DND-41 (cell line): Measurements from ENCODE around the gene SEC31A.
"Not testable (repeated sequence)": the region's sequence is repeated elsewhere in the genome, so short reads cannot be mapped to it uniquely, and the experiment has no call there.

ENCODE experiments used
- ATAC-seq: fragments of 200-7000 bp; cut with Tn5 transposase; 3 replicates; pipeline ENCODE4 v1.9.1; 2021; ENCODE audit warnings: low read depth; ENCODE audit not compliant: insufficient read depth
- DNase-seq: peaks from one replicate; pipeline ENCODE4 v3.0.0-alpha.2; 2020
- H2AFZ ChIP-seq: 2 replicates; pipeline ENCODE4 v1.6.0; 2012; ENCODE audit warnings: low read depth, low read length
- H3K27ac ChIP-seq: 2 replicates; pipeline ENCODE4 v1.5.1; 2012; ENCODE audit warnings: low read length, inconsistent platforms
- H3K27me3 ChIP-seq: fragments of 200-600 bp; sonication (generic); 2 replicates; pipeline ENCODE4 v1.6.0; 2012; ENCODE audit warnings: low read length, mild to moderate bottlenecking, inconsistent platforms; ENCODE audit not compliant: insufficient read depth, poor library complexity
- H3K36me3 ChIP-seq: 2 replicates; pipeline ENCODE4 v1.5.1; 2012; ENCODE audit warnings: low read length, inconsistent platforms; ENCODE audit not compliant: insufficient read depth
- H3K4me1 ChIP-seq: 2 replicates; pipeline ENCODE4 v1.5.1; 2012; ENCODE audit warnings: mild to moderate bottlenecking, low read length; ENCODE audit not compliant: insufficient read depth
- H3K4me2 ChIP-seq: 2 replicates; pipeline ENCODE4 v1.6.0; 2012; ENCODE audit warnings: mild to moderate bottlenecking, moderate library complexity, low read length, inconsistent platforms; ENCODE audit not compliant: insufficient read depth
- H3K4me3 ChIP-seq, 2 experiments: fragments of 200-600 bp in 1 of 2; shearing (Covaris generic) in 1 of 2; 2 replicates each; pipeline ENCODE4 v1.5.1; 2012 to 2016; ENCODE audit warnings: inconsistent platforms in 2 of 2, low read length in 2 of 2, mild to moderate bottlenecking in 2 of 2, low read depth in 1 of 2, moderate library complexity in 1 of 2
- H3K79me2 ChIP-seq: 2 replicates; pipeline ENCODE4 v1.6.0; 2012; ENCODE audit warnings: low read length, inconsistent platforms; ENCODE audit not compliant: insufficient read depth
- H3K9ac ChIP-seq: 2 replicates; pipeline ENCODE4 v1.6.0; 2012; ENCODE audit warnings: low read depth, mild to moderate bottlenecking, inconsistent platforms, low read length, moderate library complexity
- H3K9me3 ChIP-seq: 2 replicates; pipeline ENCODE4 v1.5.1; 2012; ENCODE audit warnings: low read length, moderate library complexity, mild to moderate bottlenecking, inconsistent platforms; ENCODE audit not compliant: insufficient read depth, severe bottlenecking
- H4K20me1 ChIP-seq: 2 replicates; pipeline ENCODE4 v1.6.0; 2012; ENCODE audit warnings: low read length; ENCODE audit not compliant: insufficient read depth
- CTCF ChIP-seq: IDR thresholded peaks from 2 replicates; pipeline ENCODE4 v1.5.1; 2012; ENCODE audit warnings: borderline replicate concordance, low read length, moderate library complexity, mild to moderate bottlenecking; ENCODE audit not compliant: poor library complexity, severe bottlenecking; ENCODE audit errors: extremely low read depth
- EZH2 ChIP-seq: IDR thresholded peaks from 3 replicates; pipeline ENCODE4 v1.6.1; 2012; ENCODE audit warnings: borderline replicate concordance, low read depth, mild to moderate bottlenecking, moderate library complexity, low read length, inconsistent platforms; ENCODE audit not compliant: severe bottlenecking

SEC31A gene

GRCh38 chr4:82918091-82918490 is 27.1 kb upstream of the SEC31A start:
- Histone ChIP-seq H3K4me3 (no peak overlapping the region), H3K4me1 (no peaks in the 10 kb centered on the region), H3K27me3 (no peaks in the 10 kb centered on the region), H3K9me3 (no peaks in the 10 kb centered on the region), H4K20me1 (no peaks in the 10 kb centered on the region), H3K9ac (no peak overlapping the region), H3K4me2 (no peak overlapping the region), H3K79me2 (no peaks in the 10 kb centered on the region), H3K27ac (no peak overlapping the region), H3K36me3 (peaks cover 24% of the 10 kb centered on the region; the same call in 1 of the 2 replicates), H2AFZ (no peak overlapping the region)
- ATAC-seq (no peak), DNase-seq (no peak)
- TF ChIP-seq EZH2 (no peak), CTCF (no peak)

GRCh38 chr4:82913968-82914367 is 23.0 kb upstream of the SEC31A start:
- H3K27me3 ChIP-seq, H3K4me3 ChIP-seq, H3K9ac ChIP-seq, ATAC-seq, H3K4me1 ChIP-seq, H4K20me1 ChIP-seq, H2AFZ ChIP-seq, H3K27ac ChIP-seq, H3K4me2 ChIP-seq, H3K9me3 ChIP-seq, H3K79me2 ChIP-seq, DNase-seq: not testable (repeated sequence)
- peaks cover 24% of the 10 kb centered on the region for H3K36me3 ChIP-seq

GRCh38 chr4:82913305-82913704 is 22.4 kb upstream of the SEC31A start:
- Histone ChIP-seq H3K27ac (no peak overlapping the region), H3K27me3 (no peaks in the 10 kb centered on the region), H3K9ac (no peak overlapping the region), H3K36me3 (peaks cover 30% of the 10 kb centered on the region), H3K79me2 (no peaks in the 10 kb centered on the region), H3K4me1 (no peaks in the 10 kb centered on the region), H2AFZ (no peak overlapping the region), H4K20me1 (no peaks in the 10 kb centered on the region), H3K4me2 (no peak overlapping the region), H3K4me3 (no peak overlapping the region), H3K9me3 (no peaks in the 10 kb centered on the region)
- no peak for TF ChIP-seq CTCF
- TF ChIP-seq EZH2, result no peak
- no peak for DNase-seq
- no peak for ATAC-seq

GRCh38 chr4:82909326-82909725 is 18.4 kb upstream of the SEC31A start:
- Histone ChIP-seq H3K36me3 (peaks cover 29% of the 10 kb centered on the region), H3K4me2 (no peak overlapping the region)
- TF ChIP-seq EZH2 (no peak), CTCF (no peak)

More at GRCh38 chr4:82909326-82909725, 18.4 kb upstream of the SEC31A start:
- H3K4me3 ChIP-seq, result no peak overlapping the region
- no peaks in the 10 kb centered on the region for H3K27me3 ChIP-seq
- DNase-seq (no peak), ATAC-seq (no peak)
- peaks cover 11% of the 10 kb centered on the region; the same call in 1 of the 2 replicates for H3K4me1 ChIP-seq
- no peak overlapping the region for H3K27ac ChIP-seq
- H3K9ac ChIP-seq, result no peak overlapping the region
- H2AFZ ChIP-seq, result no peak overlapping the region
- H4K20me1 ChIP-seq, result no peaks in the 10 kb centered on the region
- H3K79me2 ChIP-seq, result no peaks in the 10 kb centered on the region
- H3K9me3 ChIP-seq, result no peaks in the 10 kb centered on the region
